Brain microvascular endothelial cell (primary cell): Measurements from ENCODE around the gene PCGF3.

Experiments used
- DNase-seq: peaks from one replicate; pipeline ENCODE4 v3.0.0-alpha.2; 2020
- H3K27ac ChIP-seq: fragments of 250-450 bp; sonication (Bioruptor Pico); 2 replicates; pipeline ENCODE4 v1.5.1; 2020; ENCODE audit warnings: mild to moderate bottlenecking, moderate library complexity
- H3K27me3 ChIP-seq: fragments of 250-450 bp; sonication (Bioruptor Pico); replicated peaks from 2 replicates; pipeline ENCODE4 v1.5.1; 2020; ENCODE audit warnings: mild to moderate bottlenecking
- H3K36me3 ChIP-seq: fragments of 250-450 bp; sonication (Bioruptor Pico); replicated peaks from 2 replicates; pipeline ENCODE4 v1.5.1; 2020; ENCODE audit warnings: mild to moderate bottlenecking
- H3K4me3 ChIP-seq: 2 replicates; pipeline ENCODE4 v1.5.1; 2011; ENCODE audit warnings: low read depth, mild to moderate bottlenecking, control low read depth, low read length, moderate library complexity
- in situ Hi-C: cut with HindIII; loops from 2 replicates; pipeline ENCODE4 v1.10.0; 2017; ENCODE audit warnings: low sequenced_read_pairs, low pct_ligation_motif_present
- TF ChIP-seq, protein P1 (sequence below): IDR thresholded peaks from 2 replicates; pipeline ENCODE4 v1.5.1; 2011; ENCODE audit warnings: low read depth, mild to moderate bottlenecking, moderate library complexity, low read length, control low read depth, inconsistent platforms; ENCODE audit errors: missing control alignments

The PCGF3 gene

GRCh38 chr4:768076-768475 is 62.4 kb downstream of the PCGF3 start:
- in situ Hi-C loops: no loop called here
- H3K36me3 ChIP-seq: peaks cover 39% of the 10 kb centered on the region

DNA sequence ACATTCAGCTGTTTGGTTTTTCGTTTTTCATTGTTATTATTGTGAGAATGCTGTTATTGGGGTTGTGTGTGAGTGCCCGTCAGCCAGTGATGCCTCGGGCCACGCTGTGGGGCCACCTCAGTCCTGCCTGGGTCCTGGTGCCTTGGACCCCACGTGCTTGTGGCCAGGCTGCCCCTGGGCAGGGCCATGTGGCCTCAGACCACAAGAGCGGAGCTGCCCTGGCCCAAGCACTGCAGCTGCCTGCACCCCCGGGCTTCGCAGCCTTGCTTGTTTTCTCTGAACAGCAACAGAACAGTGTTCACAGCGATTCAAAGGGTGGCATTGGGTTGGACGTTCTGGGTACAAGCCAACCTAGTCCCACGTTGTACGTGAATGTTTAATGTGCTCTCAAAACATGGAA is 63.4 kb downstream of the PCGF3 start:
- no peak overlapping the region for H3K4me3 ChIP-seq
- no peak for DNase-seq
- TF ChIP-seq, protein P1, sequence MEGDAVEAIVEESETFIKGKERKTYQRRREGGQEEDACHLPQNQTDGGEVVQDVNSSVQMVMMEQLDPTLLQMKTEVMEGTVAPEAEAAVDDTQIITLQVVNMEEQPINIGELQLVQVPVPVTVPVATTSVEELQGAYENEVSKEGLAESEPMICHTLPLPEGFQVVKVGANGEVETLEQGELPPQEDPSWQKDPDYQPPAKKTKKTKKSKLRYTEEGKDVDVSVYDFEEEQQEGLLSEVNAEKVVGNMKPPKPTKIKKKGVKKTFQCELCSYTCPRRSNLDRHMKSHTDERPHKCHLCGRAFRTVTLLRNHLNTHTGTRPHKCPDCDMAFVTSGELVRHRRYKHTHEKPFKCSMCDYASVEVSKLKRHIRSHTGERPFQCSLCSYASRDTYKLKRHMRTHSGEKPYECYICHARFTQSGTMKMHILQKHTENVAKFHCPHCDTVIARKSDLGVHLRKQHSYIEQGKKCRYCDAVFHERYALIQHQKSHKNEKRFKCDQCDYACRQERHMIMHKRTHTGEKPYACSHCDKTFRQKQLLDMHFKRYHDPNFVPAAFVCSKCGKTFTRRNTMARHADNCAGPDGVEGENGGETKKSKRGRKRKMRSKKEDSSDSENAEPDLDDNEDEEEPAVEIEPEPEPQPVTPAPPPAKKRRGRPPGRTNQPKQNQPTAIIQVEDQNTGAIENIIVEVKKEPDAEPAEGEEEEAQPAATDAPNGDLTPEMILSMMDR: no peak
- H3K27ac ChIP-seq: no peak overlapping the region
- in situ Hi-C loops: no loop called here
- no peaks in the 10 kb centered on the region for H3K27me3 ChIP-seq
- peaks cover 37% of the 10 kb centered on the region for H3K36me3 ChIP-seq

More at GRCh38 chr4:768076-768475, 62.4 kb downstream of the PCGF3 start:
- H3K4me3 ChIP-seq: no peak overlapping the region
- no peak overlapping the region for H3K27ac ChIP-seq
- H3K27me3 ChIP-seq: no peaks in the 10 kb centered on the region
- DNase-seq: no peak
- TF ChIP-seq, protein P1: no peak

DNA sequence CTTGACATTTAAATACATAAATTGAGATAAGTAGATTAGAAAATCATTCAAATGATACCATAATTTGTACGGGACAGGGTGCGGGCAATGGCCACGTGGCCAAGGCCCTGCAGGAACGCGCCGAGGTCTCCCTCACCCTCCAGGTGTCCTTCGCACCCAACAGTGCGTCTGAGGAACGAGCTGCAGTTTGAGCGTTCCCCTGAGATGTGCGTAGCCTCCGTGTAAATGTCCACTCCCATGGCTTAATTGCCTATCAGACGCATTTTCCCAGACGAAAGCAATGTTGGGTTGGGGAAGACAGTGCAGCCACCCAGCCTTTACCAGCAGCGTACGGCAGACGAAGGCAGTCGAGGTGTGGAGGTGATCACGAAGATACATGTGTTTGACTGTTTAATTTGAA is 63.9 kb downstream of the PCGF3 start:
- Histone ChIP-seq H3K4me3 (no peak overlapping the region), H3K36me3 (peaks cover 41% of the 10 kb centered on the region), H3K27ac (no peak overlapping the region), H3K27me3 (no peaks in the 10 kb centered on the region)
- TF ChIP-seq, protein P1: no peak
- in situ Hi-C loops: no loop called here
- DNase-seq: no peak

- no peaks in the 10 kb centered on the region for H3K27me3 ChIP-seq
- in situ Hi-C loops: no loop called here
- no peak overlapping the region for H3K4me3 ChIP-seq
- H3K27ac ChIP-seq: no peak overlapping the region
- peaks cover 43% of the 10 kb centered on the region for H3K36me3 ChIP-seq
- TF ChIP-seq, protein P1: no peak
- DNase-seq: no peak
Measured at GRCh38 chr4:770022-770421, 64.4 kb downstream of the PCGF3 start.

- Histone ChIP-seq H3K36me3 (peaks cover 50% of the 10 kb centered on the region), H3K27ac (no peak overlapping the region), H3K27me3 (no peaks in the 10 kb centered on the region), H3K4me3 (no peak overlapping the region)
- TF ChIP-seq, protein P1: no peak
- in situ Hi-C loops: no loop called here
- DNase-seq: no peak
Measured at GRCh38 chr4:771464-771863, 65.8 kb downstream of the PCGF3 start.

DNA sequence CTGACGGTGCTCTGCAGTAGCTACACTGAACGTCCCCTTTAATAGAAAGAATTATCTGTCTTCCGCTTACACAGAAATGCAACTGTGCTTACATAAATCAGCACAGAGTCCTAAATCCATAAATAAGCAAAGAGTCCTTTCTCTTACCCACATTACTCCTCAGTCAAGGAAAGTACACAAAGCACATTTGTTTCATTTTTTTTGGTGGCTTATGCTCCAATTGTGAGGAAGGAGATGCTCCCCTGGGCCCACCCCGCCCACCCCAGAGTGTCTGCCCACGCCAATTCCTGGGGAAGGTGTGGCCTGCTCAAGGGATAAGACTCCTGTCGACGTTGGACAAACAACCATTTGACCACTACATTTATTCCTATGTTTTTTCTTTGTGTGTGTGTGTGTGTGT is 66.5 kb downstream of the PCGF3 start:
- TF ChIP-seq, protein P1: no peak
- peaks cover 56% of the 10 kb centered on the region for H3K36me3 ChIP-seq
- in situ Hi-C loops: no loop called here

More for the DNA sequence above, 66.5 kb downstream of the PCGF3 start:
- DNase-seq: no peak
- no peak overlapping the region for H3K4me3 ChIP-seq
- H3K27ac ChIP-seq: no peak overlapping the region
- no peaks in the 10 kb centered on the region for H3K27me3 ChIP-seq
